Heart right ventricle (tissue), 16 donors: Measurements from ENCODE around the gene AP2A1. TPM values are rescaled to one million over a fixed set of nuclear protein-coding genes. Genes with fewer than 3 reads are reported as not detected.

Experiments
- ATAC-seq, 8 donors: fragments of 200-7000 bp; cut with Tn5 transposase; one replicate each; pipeline ENCODE4 v1.9.1; 2020; ENCODE audit warnings: mild to moderate bottlenecking in 8 of 8, moderate library complexity in 8 of 8, moderate number of reproducible peaks in 1 of 8
- DNase-seq, 2 donors: peaks; one replicate each; pipeline ENCODE4 v3.0.0-alpha.2; 2020
- H3K27ac ChIP-seq, 10 donors: fragments of 200-600 bp; sonication (generic) in 2 of 10; one replicate each; pipeline versions ENCODE4 v1.5.0 to v1.8.0; 2020 to 2022; ENCODE audit warnings: mild to moderate bottlenecking in 3 of 10
- H3K27me3 ChIP-seq, 7 donors: fragments of 200-600 bp; one replicate each; pipeline ENCODE4 v1.8.0; 2021 to 2022; ENCODE audit warnings: mild to moderate bottlenecking in 2 of 7
- H3K36me3 ChIP-seq, 9 donors: fragments of 200-600 bp; sonication (generic) in 1 of 9; one replicate each; pipeline versions ENCODE4 v1.5.0 to v1.8.0; 2020 to 2022; ENCODE audit warnings: mild to moderate bottlenecking in 2 of 9
- H3K4me1 ChIP-seq, 9 donors: fragments of 200-600 bp; sonication (generic) in 1 of 9; one replicate each; pipeline versions ENCODE4 v1.5.0 to v1.8.0; 2020 to 2022; ENCODE audit warnings: mild to moderate bottlenecking in 4 of 9
- H3K4me3 ChIP-seq, 10 donors: fragments of 200-600 bp; sonication (generic) in 2 of 10; one replicate each; pipeline versions ENCODE4 v1.5.0 to v1.8.0; 2020 to 2022; ENCODE audit warnings: mild to moderate bottlenecking in 7 of 10, moderate library complexity in 2 of 10
- H3K9me3 ChIP-seq, 11 donors: fragments of 200-600 bp in 10 of 11; sonication (generic) in 2 of 11; one replicate each; pipeline versions ENCODE4 v1.5.0 to v1.8.0; 2013 to 2022; ENCODE audit warnings: mild to moderate bottlenecking in 2 of 11, control low read depth in 1 of 11, moderate library complexity in 1 of 11
- WGBS, 2 donors: extraction: QIAGEN DNeasy Blood & Tissue Kit; methylation state at CpG; one replicate each; pipeline ENCODE4 v1.1.7; 2013; ENCODE audit warnings: inconsistent platforms in 1 of 2; 5-methylcytosine and 5-hydroxymethylcytosine counted together
- intact Hi-C, 10 donors: fragments of 100-400 bp; cut with DNase I; formaldehyde crosslinking; loops; one replicate each; pipeline versions ENCODE4 v1.11.1 to v1.14.2; 2022
- polyA plus RNA-seq, 2 donors: library from polyadenylated mRNA; stranded (reverse); fragments of 200-250 nt; gene quantifications; one replicate each; pipeline ENCODE4 v1.2.3, GENCODE V29; 2013
- total RNA-seq, 10 donors: library from RNA; stranded (reverse); fragmentation: NEBNext Ultra II Directional in 3 of 10; extraction: Animal tissue kit (Norgen Biotek cat#: 25700) in 3 of 10; gene quantifications; one replicate each; pipeline versions ENCODE4 v1.2.1 to v1.2.4, GENCODE V29; 2021 to 2023
- TF ChIP-seq, protein P1 (sequence below), 9 donors: fragments of 200-600 bp; sonication (generic) in 2 of 9; IDR thresholded peaks; one replicate each; pipeline versions ENCODE4 v1.5.0 to v1.8.0; 2021 to 2022; ENCODE audit warnings: antibody characterized with exemption in 9 of 9, mild to moderate bottlenecking in 5 of 9, moderate library complexity in 1 of 9
- donor health status: Arrhythmogenic right ventricular cardiomyopathy.
- donor health status: ischemic (EF 13 %, LVEDD 7.1; RV severe dilation, severe dysfunction).
- donor health status: healthy with polysubstance abuse.
- donor health status: DM: no; HTN: yes; CAD: no.
- donor health status: DM: no; HTN: no; CAD: no.
- donor health status: ischemic (EF 25% LVEDD 6.9; RV normal size, moderate dysfunction).
- donor health status: ischemic (EF 25% LVEDD 5.7; RV mildly dilated, moderate dysfunction).
- donor health status: healthy.
- donor health status: DM: yes; HTN: yes; CAD: no.
- donor health status: Ischemic cardiomyopathy.
- donor health status: ischemic (EF 35%, LVEDD 5.7; RV mildly dilated, moderate dysfunction).
- donor health status: nonischemic (EF 11% LVEDD 7.7; RV severe dilation, severe dysfunction).
- donor health status: DM: yes; HTN: yes; CAD: no.
- donor health status: PGD.
- donor health status: ischemic (EF 29% LVEDD 5.4; RV normal size, mild dysfunction).
- donor health status: nonischemic (EF 23%, LVEDD 6.1; RV moderate dilation, normal function).

AP2A1 gene
- total and polyA plus RNA-seq, 12 donors = 36.1 to 108 (median 62.6) TPM

GRCh38 chr19:49801966-49802661 lies 35.3 kb downstream of the AP2A1 start:
- Histone ChIP-seq H3K36me3 (peaks cover 0 to 100% (median 46%) of the 10 kb centered on the region in 9 donors), H3K9me3 (no peaks in the 10 kb centered on the region), H3K27me3 (no peaks in the 10 kb centered on the region), H3K4me3 (peak overlapping the region in 9 of 10 donors; percentile 12 to 53 (median 41)), H3K27ac (peak overlapping the region in 9 of 10 donors; percentile 10 to 67 (median 57)), H3K4me1 (peaks cover 0 to 18% (median 5%) of the 10 kb centered on the region in 9 donors)
- TF ChIP-seq, protein P1, sequence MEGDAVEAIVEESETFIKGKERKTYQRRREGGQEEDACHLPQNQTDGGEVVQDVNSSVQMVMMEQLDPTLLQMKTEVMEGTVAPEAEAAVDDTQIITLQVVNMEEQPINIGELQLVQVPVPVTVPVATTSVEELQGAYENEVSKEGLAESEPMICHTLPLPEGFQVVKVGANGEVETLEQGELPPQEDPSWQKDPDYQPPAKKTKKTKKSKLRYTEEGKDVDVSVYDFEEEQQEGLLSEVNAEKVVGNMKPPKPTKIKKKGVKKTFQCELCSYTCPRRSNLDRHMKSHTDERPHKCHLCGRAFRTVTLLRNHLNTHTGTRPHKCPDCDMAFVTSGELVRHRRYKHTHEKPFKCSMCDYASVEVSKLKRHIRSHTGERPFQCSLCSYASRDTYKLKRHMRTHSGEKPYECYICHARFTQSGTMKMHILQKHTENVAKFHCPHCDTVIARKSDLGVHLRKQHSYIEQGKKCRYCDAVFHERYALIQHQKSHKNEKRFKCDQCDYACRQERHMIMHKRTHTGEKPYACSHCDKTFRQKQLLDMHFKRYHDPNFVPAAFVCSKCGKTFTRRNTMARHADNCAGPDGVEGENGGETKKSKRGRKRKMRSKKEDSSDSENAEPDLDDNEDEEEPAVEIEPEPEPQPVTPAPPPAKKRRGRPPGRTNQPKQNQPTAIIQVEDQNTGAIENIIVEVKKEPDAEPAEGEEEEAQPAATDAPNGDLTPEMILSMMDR (IDR thresholded peaks at IDR 0.05) = peak in 6 of 9 donors; percentile 6 to 46 (median 33)
- peak; percentile 91 to 93 for DNase-seq
- intact Hi-C loops = loop anchor here in 2 of 10 donors (5.0 to 10.0 kb wide), 2 partner anchors 115 to 117 kb away; partner anchors contain the start of gene ADM5 (in 2 of the 2)
- WGBS, 2 donors = 32 to 44% methylated on average over 29 to 37 of the region's 38 CpGs
- ATAC-seq = peak; percentile 60 to 92 (median 88)

GRCh38 chr19:49802836-49803528 lies 36.2 kb downstream of the AP2A1 start:
- 77 to 81% methylated on average over 24 of the region's 24 CpGs for WGBS, 2 donors
- Histone ChIP-seq H3K9me3 (no peaks in the 10 kb centered on the region), H3K36me3 (peaks cover 0 to 99% (median 38%) of the 10 kb centered on the region in 9 donors), H3K27ac (peak overlapping the region in 6 of 10 donors; percentile 15 to 67 (median 56)), H3K4me1 (peaks cover 0 to 18% (median 5%) of the 10 kb centered on the region in 9 donors), H3K27me3 (no peaks in the 10 kb centered on the region), H3K4me3 (peak overlapping the region in 7 of 10 donors; percentile 12 to 53 (median 49))
- DNase-seq (no peak), ATAC-seq (peak in 4 of 8 donors; percentile 4 to 12 (median 5))
- intact Hi-C loops = loop anchor here in 2 of 10 donors (5.0 to 10.0 kb wide), 2 partner anchors 116 to 118 kb away; partner anchors contain the start of gene ADM5 (in 2 of the 2)
- TF ChIP-seq, protein P1 (IDR thresholded peaks at IDR 0.05) = no peak

DNA sequence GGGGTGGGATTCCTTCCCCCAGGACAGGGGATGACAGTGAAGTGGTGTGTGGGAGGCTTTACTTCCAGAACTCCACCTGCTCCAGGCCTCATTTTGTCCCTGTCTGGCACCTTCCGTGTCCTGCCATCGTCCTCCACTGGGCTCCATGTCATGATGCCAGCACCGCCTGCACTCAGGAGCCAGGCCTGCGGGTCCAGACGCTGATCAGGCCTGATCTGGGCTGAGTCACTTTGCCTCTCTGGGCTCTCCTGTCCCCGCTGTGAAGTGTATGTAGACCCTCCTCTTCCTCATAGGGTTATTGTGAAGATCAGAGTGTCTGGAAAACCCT lies 36.7 kb downstream of the AP2A1 start:
- 91 to 92% methylated on average over 6 of the region's 6 CpGs for WGBS, 2 donors
- ATAC-seq (no peak), DNase-seq (no peak)
- no peak overlapping the region for H3K4me3 ChIP-seq
- TF ChIP-seq, protein P1 (IDR thresholded peaks at IDR 0.05) = no peak
- peaks cover 2 to 23% (median 9%) of the 10 kb centered on the region in 9 donors for H3K4me1 ChIP-seq
- no peaks in the 10 kb centered on the region for H3K27me3 ChIP-seq
- intact Hi-C loops = loop anchor here in 2 of 10 donors (5.0 to 10.0 kb wide), 2 partner anchors 116 to 119 kb away; partner anchors contain the start of gene ADM5 (in 2 of the 2)
- H3K27ac ChIP-seq = no peak overlapping the region
- H3K9me3 ChIP-seq = no peaks in the 10 kb centered on the region
- H3K36me3 ChIP-seq = peaks cover 0 to 94% (median 38%) of the 10 kb centered on the region in 9 donors
